ENCODE measurements around the gene WDR91. TPM values are rescaled to one million over a fixed set of nuclear protein-coding genes. Genes with fewer than 3 reads are reported as not detected.
"Not testable (repeated sequence)": the region's sequence is repeated elsewhere in the genome, so short reads cannot be mapped to it uniquely, and the experiment has no call there.

The WDR91 gene
- total RNA-seq, 4 donors from 2014 or later, result 18.7 to 37.1 (median 30.0) TPM

DNA sequence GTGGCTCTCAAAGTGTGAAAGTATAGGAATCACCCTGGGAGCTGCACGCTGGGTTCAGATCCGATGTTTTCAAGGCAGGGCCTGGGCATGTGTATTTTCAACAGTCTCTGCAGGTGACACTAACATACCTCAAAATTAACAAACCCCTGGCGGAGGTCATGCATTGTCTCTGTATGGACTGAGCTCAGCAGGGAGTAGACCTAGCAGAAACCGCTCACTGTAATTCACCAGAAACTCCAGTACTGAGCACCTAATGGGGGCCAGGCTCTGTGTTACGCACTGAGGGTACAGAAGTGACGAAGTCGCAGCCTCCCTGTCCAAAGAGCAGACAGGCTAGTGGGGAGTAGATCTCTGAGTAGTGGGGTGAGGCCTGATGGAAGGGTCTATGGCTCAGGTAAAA, 27.9 kb upstream of the WDR91 start:
- no CpG with 5 or more reads among the region's 7 CpGs for WGBS, 2 donors (ENCODE audit: low coverage in 1 of 2)
- no peaks in the 10 kb centered on the region for H3K4me1 ChIP-seq
- no peaks in the 10 kb centered on the region for H3K27me3 ChIP-seq
- TF ChIP-seq, protein P1, sequence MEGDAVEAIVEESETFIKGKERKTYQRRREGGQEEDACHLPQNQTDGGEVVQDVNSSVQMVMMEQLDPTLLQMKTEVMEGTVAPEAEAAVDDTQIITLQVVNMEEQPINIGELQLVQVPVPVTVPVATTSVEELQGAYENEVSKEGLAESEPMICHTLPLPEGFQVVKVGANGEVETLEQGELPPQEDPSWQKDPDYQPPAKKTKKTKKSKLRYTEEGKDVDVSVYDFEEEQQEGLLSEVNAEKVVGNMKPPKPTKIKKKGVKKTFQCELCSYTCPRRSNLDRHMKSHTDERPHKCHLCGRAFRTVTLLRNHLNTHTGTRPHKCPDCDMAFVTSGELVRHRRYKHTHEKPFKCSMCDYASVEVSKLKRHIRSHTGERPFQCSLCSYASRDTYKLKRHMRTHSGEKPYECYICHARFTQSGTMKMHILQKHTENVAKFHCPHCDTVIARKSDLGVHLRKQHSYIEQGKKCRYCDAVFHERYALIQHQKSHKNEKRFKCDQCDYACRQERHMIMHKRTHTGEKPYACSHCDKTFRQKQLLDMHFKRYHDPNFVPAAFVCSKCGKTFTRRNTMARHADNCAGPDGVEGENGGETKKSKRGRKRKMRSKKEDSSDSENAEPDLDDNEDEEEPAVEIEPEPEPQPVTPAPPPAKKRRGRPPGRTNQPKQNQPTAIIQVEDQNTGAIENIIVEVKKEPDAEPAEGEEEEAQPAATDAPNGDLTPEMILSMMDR (IDR thresholded peaks at IDR 0.05), result no peak
- no peak for TF ChIP-seq POLR2A (IDR thresholded peaks at IDR 0.05)
- no peak for TF ChIP-seq POLR2AphosphoS5 (IDR thresholded peaks at IDR 0.05)
- TF ChIP-seq EP300 (IDR thresholded peaks at IDR 0.05), result no peak
- H3K9me3 ChIP-seq, result no peaks in the 10 kb centered on the region
- no peaks in the 10 kb centered on the region for H3K36me3 ChIP-seq
- ATAC-seq, result no peak
- no peak overlapping the region for H3K27ac ChIP-seq
- no peak overlapping the region for H3K4me3 ChIP-seq

GRCh38 chr7:135238112-135238744, 26.9 kb upstream of the WDR91 start:
- Histone ChIP-seq H3K36me3 (no peaks in the 10 kb centered on the region), H3K27me3 (no peaks in the 10 kb centered on the region), H3K4me1 (no peaks in the 10 kb centered on the region), H3K27ac (no peak overlapping the region), H3K9me3 (no peaks in the 10 kb centered on the region), H3K4me3 (no peak overlapping the region)
- ATAC-seq, result no peak
- TF ChIP-seq POLR2A (IDR thresholded peaks at IDR 0.05) (no peak), EP300 (IDR thresholded peaks at IDR 0.05) (no peak), POLR2AphosphoS5 (IDR thresholded peaks at IDR 0.05) (no peak)
- 88% methylated on average over 4 of the region's 11 CpGs; no CpG with 5 or more reads in 1 of the 2 donors for WGBS, 2 donors (ENCODE audit: low coverage in 1 of 2)

DNA sequence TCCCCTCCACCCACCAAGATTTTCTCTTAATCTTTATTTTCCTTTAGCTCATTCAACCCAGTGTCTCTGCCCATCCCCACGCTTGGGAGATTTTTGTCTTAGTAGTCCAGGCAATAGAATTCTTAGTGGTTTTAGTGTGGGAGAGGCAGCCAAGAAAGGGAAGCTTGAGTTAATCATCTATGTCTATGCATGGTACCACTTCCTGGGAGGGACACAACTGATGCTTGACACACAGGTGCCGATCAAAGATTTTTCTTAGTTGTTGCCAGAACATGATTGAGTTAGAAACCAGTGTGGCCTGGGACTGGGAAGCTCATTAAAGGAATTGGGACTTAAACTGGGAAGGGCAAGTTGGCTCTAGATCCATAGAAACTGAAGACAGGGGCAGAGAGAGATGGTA, 25.4 kb upstream of the WDR91 start:
- no peak for TF ChIP-seq EP300 (IDR thresholded peaks at IDR 0.05)
- TF ChIP-seq POLR2AphosphoS5 (IDR thresholded peaks at IDR 0.05), result no peak
- TF ChIP-seq, protein P1 (IDR thresholded peaks at IDR 0.05), result no peak
- ATAC-seq, result no peak
- Histone ChIP-seq H3K27ac (no peak overlapping the region), H3K4me1 (no peaks in the 10 kb centered on the region), H3K27me3 (no peaks in the 10 kb centered on the region), H3K9me3 (no peaks in the 10 kb centered on the region), H3K4me3 (no peak overlapping the region), H3K36me3 (no peaks in the 10 kb centered on the region)
- 60 to 83% methylated on average over 1 of the region's 2 CpGs for WGBS, 2 donors (ENCODE audit: low coverage in 1 of 2)

DNA sequence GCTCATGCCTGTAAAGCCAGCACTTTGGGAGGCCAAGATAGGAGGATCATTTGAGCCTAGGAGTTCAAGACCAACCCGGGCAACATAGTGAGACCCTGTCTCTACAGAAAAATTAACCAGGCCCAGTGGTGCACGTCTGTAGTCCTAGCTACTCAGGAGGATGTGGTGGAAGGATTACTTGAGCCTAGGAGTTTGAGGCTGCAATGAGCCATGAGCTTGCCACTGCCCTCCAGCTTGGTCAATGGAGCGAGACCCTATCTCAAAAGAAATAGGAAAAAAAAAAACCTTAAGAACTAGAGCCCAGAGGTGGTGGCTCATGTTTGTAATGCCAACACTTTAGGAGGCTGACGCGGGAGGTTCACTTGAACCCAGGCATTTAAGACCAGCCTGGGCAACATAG, 24.5 kb upstream of the WDR91 start:
- H3K4me1 ChIP-seq, result no peaks in the 10 kb centered on the region
- no peaks in the 10 kb centered on the region for H3K27me3 ChIP-seq
- no peaks in the 10 kb centered on the region for H3K9me3 ChIP-seq
- no peak for ATAC-seq
- no peaks in the 10 kb centered on the region for H3K36me3 ChIP-seq
- TF ChIP-seq POLR2A (IDR thresholded peaks at IDR 0.05), result no peak
- TF ChIP-seq POLR2AphosphoS5 (IDR thresholded peaks at IDR 0.05), result no peak
- TF ChIP-seq, protein P1 (IDR thresholded peaks at IDR 0.05), result no peak
- no peak for TF ChIP-seq EP300 (IDR thresholded peaks at IDR 0.05)
- H3K4me3 ChIP-seq, result no peak overlapping the region
- H3K27ac ChIP-seq, result no peak overlapping the region
- WGBS, 2 donors (ENCODE audit: low coverage in 1 of 2), result 86 to 100% methylated on average over 1 to 4 of the region's 5 CpGs

GRCh38 chr7:135234727-135235126, 23.4 kb upstream of the WDR91 start:
- no peak overlapping the region for H3K27ac ChIP-seq
- H3K9me3 ChIP-seq, result no peaks in the 10 kb centered on the region
- H3K4me1 ChIP-seq, result no peaks in the 10 kb centered on the region
- WGBS, 2 donors (ENCODE audit: low coverage in 1 of 2), result 50 to 52% methylated on average over 1 to 3 of the region's 4 CpGs
- no peak overlapping the region for H3K4me3 ChIP-seq
- H3K27me3 ChIP-seq, result no peaks in the 10 kb centered on the region
- TF ChIP-seq POLR2A (IDR thresholded peaks at IDR 0.05) (no peak), EP300 (IDR thresholded peaks at IDR 0.05) (no peak), POLR2AphosphoS5 (IDR thresholded peaks at IDR 0.05) (no peak)
- TF ChIP-seq, protein P1 (IDR thresholded peaks at IDR 0.05), result no peak
- no peak for ATAC-seq
- H3K36me3 ChIP-seq, result no peaks in the 10 kb centered on the region

DNA sequence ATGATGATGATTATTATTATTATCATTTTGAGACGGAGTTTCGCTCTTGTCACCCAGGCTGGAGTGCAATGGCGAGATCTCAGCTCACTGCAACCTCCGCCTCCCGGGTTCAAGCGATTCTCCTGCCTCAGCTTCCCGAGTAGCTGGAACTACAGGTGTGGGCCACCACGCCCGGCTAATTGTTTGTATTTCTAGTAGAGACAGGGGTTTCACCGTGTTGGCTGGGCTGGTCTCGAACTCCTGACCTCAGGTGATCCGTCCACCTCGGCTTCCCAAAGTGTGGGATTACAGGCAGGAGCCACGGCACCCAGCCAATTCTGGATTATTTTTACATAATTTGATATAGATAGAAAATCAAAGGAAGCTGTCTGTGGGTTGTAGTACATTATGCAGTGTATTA, 22.8 kb upstream of the WDR91 start:
- H3K9me3 ChIP-seq, H3K27me3 ChIP-seq, H3K4me3 ChIP-seq, H3K4me1 ChIP-seq, H3K27ac ChIP-seq, ATAC-seq, H3K36me3 ChIP-seq: not testable (repeated sequence)
- WGBS, 2 donors (ENCODE audit: low coverage in 1 of 2), result 85 to 90% methylated on average over 8 to 10 of the region's 14 CpGs

Data from gastroesophageal sphincter (tissue), 4 donors.